Middle frontal gyrus (tissue), 1 donor: ENCODE results near the gene ALDH1L1.

Source experiments
- DNase-seq: peaks from one replicate; pipeline ENCODE4 v3.0.0-alpha.2; 2015; ENCODE audit warnings: low spot score; ENCODE audit errors: extremely low spot score

ALDH1L1 gene

GRCh38 chr3:126119976-126120375, 60.4 kb downstream of the ALDH1L1 start:
- DNase-seq: no peak

GRCh38 chr3:126119008-126119675, 61.2 kb downstream of the ALDH1L1 start:
- DNase-seq: no peak

GRCh38 chr3:126118591-126118990, 61.8 kb downstream of the ALDH1L1 start:
- DNase-seq: no peak

- no peak for DNase-seq
These were observed 62.6 kb downstream of the ALDH1L1 start for GRCh38 chr3:126117786-126118185.

- no peak for DNase-seq
These were observed 63.2 kb downstream of the ALDH1L1 start for GRCh38 chr3:126117212-126117611.

- DNase-seq: no peak
These were observed 63.9 kb downstream of the ALDH1L1 start for GRCh38 chr3:126116526-126116925.

GRCh38 chr3:126114443-126115386, 65.7 kb downstream of the ALDH1L1 start:
- DNase-seq: no peak

GRCh38 chr3:126113733-126114442, 66.5 kb downstream of the ALDH1L1 start:
- no peak for DNase-seq

GRCh38 chr3:126113238-126113555, 67.2 kb downstream of the ALDH1L1 start:
- no peak for DNase-seq

- no peak for DNase-seq
These were observed 67.7 kb downstream of the ALDH1L1 start for GRCh38 chr3:126112531-126113237.

- DNase-seq: no peak
These were observed 68.6 kb downstream of the ALDH1L1 start for GRCh38 chr3:126111566-126112475.

GRCh38 chr3:126111126-126111551, 69.2 kb downstream of the ALDH1L1 start:
- DNase-seq: no peak

- DNase-seq: no peak
These were observed 69.8 kb downstream of the ALDH1L1 start for GRCh38 chr3:126110431-126111125.

GRCh38 chr3:126109880-126110235, 70.5 kb downstream of the ALDH1L1 start:
- DNase-seq: no peak

- no peak for DNase-seq
These were observed 71.1 kb downstream of the ALDH1L1 start for GRCh38 chr3:126109146-126109879.

GRCh38 chr3:126108676-126109050, 71.7 kb downstream of the ALDH1L1 start:
- no peak for DNase-seq

- no peak for DNase-seq
These were observed 72.3 kb downstream of the ALDH1L1 start for GRCh38 chr3:126107957-126108675.

GRCh38 chr3:126107203-126107939, 73.0 kb downstream of the ALDH1L1 start:
- DNase-seq: no peak
